SJSA1 (cell line): ENCODE data around the gene PRPF18. TPM values are rescaled to one million over a fixed set of nuclear protein-coding genes. Genes with fewer than 3 reads are reported as not detected.

ENCODE experiments used
- DNase-seq, 2 experiments: peaks; one replicate each; pipeline ENCODE4 v3.0.0-alpha.2; 2015 to 2020; ENCODE audit warnings: low spot score in 2 of 2, low read depth in 1 of 2
- H3K27ac ChIP-seq: fragments of 250-450 bp; sonication (Bioruptor Pico); 2 replicates; pipeline ENCODE4 v1.5.1; 2020; ENCODE audit warnings: mild to moderate bottlenecking, moderate library complexity
- H3K27me3 ChIP-seq: fragments of 250-450 bp; sonication (Bioruptor Pico); replicated peaks from 2 replicates; pipeline ENCODE4 v1.5.1; 2020; ENCODE audit warnings: mild to moderate bottlenecking, moderate library complexity
- H3K36me3 ChIP-seq: fragments of 250-450 bp; sonication (Bioruptor Pico); 2 replicates; pipeline ENCODE4 v1.5.1; 2020; ENCODE audit warnings: mild to moderate bottlenecking
- H3K4me1 ChIP-seq: fragments of 250-450 bp; sonication (Bioruptor Pico); replicated peaks from 2 replicates; pipeline ENCODE4 v1.6.1; 2021; ENCODE audit warnings: mild to moderate bottlenecking
- H3K4me3 ChIP-seq: fragments of 250-450 bp; sonication (Bioruptor Pico); 2 replicates; pipeline ENCODE4 v1.5.1; 2020; ENCODE audit warnings: mild to moderate bottlenecking
- H3K9me3 ChIP-seq: fragments of 250-450 bp; sonication (Bioruptor Pico); replicated peaks from 2 replicates; pipeline ENCODE4 v1.5.1; 2020; ENCODE audit warnings: mild to moderate bottlenecking
- total RNA-seq: library from RNA; depleted of rRNA; stranded (reverse); fragments of >200 nt; shearing (Covaris generic); gene quantifications from 2 replicates; pipeline ENCODE4 v1.2.3, GENCODE V29; 2014

PRPF18 gene
- total RNA-seq, 1 experiment from 2014 or later, result 54.8 TPM

DNA sequence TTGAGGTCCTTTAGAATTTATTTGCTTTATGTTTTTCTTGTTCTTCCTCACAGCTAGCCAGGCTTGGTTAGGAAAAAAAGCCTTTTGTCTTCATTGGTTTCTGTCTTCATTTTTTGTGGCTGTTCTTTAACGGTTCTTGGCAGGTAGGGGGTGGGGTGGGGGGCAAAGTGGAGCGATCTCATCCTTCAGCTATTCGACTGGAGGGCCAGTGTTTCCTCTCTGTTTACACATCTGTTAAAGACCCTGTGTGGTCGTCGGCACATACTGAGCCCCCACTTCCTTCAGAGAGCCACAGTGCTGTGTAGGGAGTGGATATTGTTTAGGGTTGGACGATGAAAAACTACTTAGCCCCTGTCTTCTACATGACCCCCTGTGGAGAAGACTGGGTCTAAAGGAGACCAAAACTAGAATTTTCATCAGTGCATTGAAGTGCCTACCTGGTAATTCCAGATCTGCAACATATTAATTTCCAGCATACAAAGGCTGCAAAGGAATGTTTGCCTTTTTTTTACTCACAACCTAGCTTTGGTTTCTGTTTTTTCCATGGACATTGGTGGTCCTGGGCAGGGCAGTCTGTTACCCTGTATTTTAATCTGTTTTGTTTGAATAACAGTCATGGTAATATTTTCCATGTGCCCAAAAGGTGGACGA lies 29.0 kb downstream of the PRPF18 start:
- Histone ChIP-seq H3K27ac (peak overlapping the region; percentile 92), H3K36me3 (peaks cover 32% of the 10 kb centered on the region), H3K27me3 (no peaks in the 10 kb centered on the region), H3K4me1 (peaks cover 33% of the 10 kb centered on the region), H3K9me3 (no peaks in the 10 kb centered on the region), H3K4me3 (no peak overlapping the region)
- DNase-seq, result peak; percentile 82

DNA sequence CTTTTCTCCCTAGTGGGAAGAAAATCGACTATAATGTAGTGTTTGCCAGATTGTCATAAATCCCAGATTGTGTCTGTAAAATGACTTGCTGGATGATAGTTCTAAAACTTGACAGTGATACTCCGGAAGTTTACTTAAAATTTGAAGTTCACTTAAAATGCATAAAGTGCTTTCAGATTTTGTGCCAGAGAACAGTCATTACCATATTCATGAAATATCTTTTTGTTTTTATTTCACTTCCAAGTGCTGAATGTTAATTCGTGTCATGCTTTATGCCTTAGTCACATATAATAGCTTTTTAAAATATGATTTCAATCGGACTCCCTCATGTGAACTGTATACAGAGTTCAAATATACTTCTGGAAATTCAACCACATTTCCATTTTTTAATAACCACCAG lies 30.4 kb downstream of the PRPF18 start:
- DNase-seq, result no peak
- H3K27me3 ChIP-seq, result no peaks in the 10 kb centered on the region
- peaks cover 33% of the 10 kb centered on the region for H3K4me1 ChIP-seq
- H3K27ac ChIP-seq, result peak overlapping the region; percentile 92; the same call in 1 of the 2 replicates
- H3K4me3 ChIP-seq, result no peak overlapping the region
- H3K36me3 ChIP-seq, result peaks cover 28% of the 10 kb centered on the region
- H3K9me3 ChIP-seq, result no peaks in the 10 kb centered on the region

DNA sequence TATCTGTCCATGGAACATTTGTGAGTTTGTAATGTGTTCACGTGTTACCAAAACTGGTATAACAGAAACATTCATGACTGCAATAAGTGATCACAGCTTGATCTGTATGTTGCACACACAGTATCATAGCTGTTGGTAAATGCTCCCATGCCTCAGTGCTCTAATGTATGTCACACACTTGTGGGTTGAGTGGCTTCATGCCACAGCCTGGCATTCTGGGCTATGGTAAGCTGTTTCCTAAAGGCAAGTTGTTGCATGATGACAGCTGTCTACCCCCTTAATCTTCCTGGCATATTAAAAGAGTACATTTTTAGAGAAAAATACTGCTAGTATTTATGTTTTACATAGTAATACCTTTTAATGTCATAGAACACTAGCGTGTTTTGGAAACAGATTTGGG lies 35.2 kb downstream of the PRPF18 start:
- Histone ChIP-seq H3K27ac (no peak overlapping the region), H3K36me3 (peaks cover 25% of the 10 kb centered on the region), H3K4me3 (no peak overlapping the region), H3K27me3 (no peaks in the 10 kb centered on the region), H3K9me3 (no peaks in the 10 kb centered on the region), H3K4me1 (peaks cover 2% of the 10 kb centered on the region)
- no peak for DNase-seq

DNA sequence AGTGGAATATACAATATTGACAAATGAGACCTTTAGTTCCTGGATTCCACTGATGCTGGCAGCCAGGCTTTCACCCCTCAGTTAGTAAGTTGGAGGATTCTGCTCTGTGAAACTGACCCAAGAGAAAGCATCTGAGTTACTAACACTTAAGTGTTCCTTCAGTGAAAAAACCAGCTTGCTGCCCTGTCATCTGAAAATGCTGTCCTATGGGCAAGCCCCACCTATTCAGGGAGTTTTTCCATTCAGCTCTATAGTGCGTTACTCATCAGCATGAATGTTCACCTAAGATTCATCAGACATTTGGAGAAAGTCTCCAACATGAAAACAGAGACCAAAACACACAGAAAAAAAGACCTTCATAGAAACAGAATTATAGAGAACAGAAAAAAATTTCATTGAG lies 37.9 kb downstream of the PRPF18 start:
- Histone ChIP-seq H3K27me3 (no peaks in the 10 kb centered on the region), H3K36me3 (peaks cover 13% of the 10 kb centered on the region), H3K9me3 (no peaks in the 10 kb centered on the region), H3K27ac (no peak overlapping the region), H3K4me3 (no peak overlapping the region), H3K4me1 (no peaks in the 10 kb centered on the region)
- no peak for DNase-seq

DNA sequence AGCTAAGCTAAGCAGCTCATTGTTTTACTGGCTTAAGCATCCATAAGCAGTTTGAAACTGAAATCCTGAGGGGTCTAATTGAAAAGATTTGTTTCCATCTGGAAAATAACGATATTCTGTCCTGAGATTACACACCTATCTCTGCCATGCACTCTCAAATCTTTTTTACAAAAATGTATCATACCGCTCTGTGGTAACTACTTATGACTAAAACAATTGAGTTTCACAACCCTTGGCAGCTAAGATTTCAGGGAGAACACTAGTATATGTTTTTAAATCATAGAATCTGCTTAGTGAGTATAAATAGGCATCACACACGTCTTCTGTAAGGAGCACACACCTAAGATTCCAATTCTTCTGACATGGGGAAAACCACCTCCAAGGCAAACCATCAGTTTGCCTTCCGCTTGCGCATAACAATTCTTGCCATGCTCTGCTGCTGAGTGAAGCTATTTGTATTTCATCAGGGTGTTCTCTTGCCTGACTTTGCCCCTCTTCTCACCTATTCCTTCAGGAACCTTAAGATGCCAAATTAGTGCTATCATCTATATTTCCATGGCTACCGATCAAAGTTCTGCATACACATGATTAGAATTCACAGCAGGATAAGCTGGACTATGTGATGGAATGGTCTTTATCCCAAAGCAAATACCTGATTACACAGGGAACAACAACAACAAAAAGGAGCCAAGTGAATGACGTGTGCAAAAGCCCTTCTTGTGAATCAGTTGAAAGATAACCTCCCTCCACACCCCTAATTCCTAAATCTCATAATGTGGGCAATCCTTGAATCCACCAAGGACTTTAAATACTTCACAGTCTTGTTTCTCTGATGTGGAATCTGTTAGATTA lies 40.9 kb downstream of the PRPF18 start:
- H3K4me1 ChIP-seq, result no peaks in the 10 kb centered on the region
- no peak for DNase-seq
- H3K27me3 ChIP-seq, result no peaks in the 10 kb centered on the region
- no peak overlapping the region for H3K27ac ChIP-seq
- H3K9me3 ChIP-seq, result no peaks in the 10 kb centered on the region
- H3K36me3 ChIP-seq, result peaks cover 28% of the 10 kb centered on the region
- no peak overlapping the region for H3K4me3 ChIP-seq

DNA sequence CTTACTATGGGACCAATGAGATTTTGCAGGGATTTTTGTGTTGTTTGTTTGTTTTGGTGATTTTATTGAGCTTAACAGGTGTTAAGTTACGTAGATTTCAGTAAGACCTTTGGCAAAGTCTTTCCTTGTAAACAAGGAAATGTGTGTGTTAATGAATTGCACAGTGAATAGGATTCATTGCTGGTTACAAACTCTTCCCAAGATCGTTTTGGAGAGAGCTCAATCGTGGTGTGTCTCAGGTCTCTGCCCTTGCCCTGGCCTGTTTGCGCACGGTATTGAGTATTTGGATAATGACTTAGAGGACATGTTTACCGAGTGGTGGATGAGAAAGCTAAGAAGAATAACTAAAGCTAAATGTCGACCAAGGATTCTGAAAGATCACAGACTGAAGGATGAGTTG lies 41.9 kb downstream of the PRPF18 start:
- no peaks in the 10 kb centered on the region for H3K9me3 ChIP-seq
- peaks cover 30% of the 10 kb centered on the region for H3K36me3 ChIP-seq
- H3K4me3 ChIP-seq, result no peak overlapping the region
- DNase-seq, result no peak
- H3K27me3 ChIP-seq, result no peaks in the 10 kb centered on the region
- H3K4me1 ChIP-seq, result no peaks in the 10 kb centered on the region
- no peak overlapping the region for H3K27ac ChIP-seq

DNA sequence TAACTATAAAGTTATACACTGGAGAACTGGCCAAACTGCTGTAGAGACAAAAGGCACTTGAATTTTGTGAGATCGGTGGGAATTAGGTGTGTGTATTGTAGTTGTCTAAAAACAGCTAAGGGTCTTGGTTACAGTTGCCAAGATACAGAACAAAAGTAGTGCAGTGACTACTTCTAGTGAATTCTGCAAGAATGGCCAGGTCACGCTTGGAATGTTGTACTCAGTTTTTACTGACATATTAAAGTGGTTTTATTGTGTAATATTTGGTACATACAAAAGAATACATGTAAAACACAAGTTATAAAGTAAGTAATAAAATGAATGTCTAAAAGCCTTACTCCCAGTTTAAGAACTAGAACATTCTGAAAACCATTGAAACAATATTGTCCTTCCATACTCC lies 42.4 kb downstream of the PRPF18 start:
- no peak overlapping the region for H3K4me3 ChIP-seq
- H3K9me3 ChIP-seq, result no peaks in the 10 kb centered on the region
- no peaks in the 10 kb centered on the region for H3K4me1 ChIP-seq
- H3K36me3 ChIP-seq, result peaks cover 30% of the 10 kb centered on the region
- no peak overlapping the region for H3K27ac ChIP-seq
- DNase-seq, result no peak
- H3K27me3 ChIP-seq, result no peaks in the 10 kb centered on the region

DNA sequence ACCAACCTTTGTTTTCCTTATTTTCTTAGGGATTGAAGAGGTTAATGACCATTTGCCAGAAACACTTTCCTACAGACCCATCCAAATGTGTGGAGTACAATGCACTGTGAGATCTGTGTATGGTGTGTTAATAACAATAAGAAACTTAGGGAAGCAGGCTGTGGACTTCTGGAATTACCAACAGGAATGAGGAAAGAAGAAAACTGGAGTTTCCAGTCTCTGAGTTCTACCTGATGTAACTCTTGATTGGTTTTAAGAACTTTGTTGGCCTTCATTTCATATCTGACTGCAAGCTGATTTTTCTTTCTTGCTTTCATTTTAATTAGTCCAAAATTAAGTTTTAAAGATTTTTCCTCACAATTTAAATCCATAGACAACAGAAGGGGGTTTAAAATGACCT lies 43.5 kb downstream of the PRPF18 start:
- Histone ChIP-seq H3K4me1 (no peaks in the 10 kb centered on the region), H3K27ac (no peak overlapping the region), H3K9me3 (no peaks in the 10 kb centered on the region), H3K4me3 (no peak overlapping the region), H3K36me3 (peaks cover 28% of the 10 kb centered on the region), H3K27me3 (no peaks in the 10 kb centered on the region)
- DNase-seq, result no peak

DNA sequence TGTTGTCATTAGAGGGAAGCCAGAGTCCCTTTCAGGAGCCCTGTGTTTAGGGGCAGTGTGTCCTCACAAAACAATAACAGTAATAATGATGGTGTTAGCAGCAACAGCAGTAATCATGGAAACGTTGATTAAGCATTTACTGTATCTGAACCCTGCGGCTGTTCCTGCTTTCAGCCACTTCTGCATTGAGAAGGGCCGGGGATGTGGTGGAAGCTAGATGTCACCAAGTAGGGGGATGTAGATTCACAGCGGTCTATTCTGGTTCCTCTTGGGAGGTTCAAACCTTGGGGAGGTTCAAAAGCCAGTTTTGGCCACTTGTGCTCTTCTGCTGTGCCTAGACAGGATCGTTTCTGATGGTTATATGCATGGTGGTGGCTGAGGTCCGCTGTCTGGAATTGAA lies 44.8 kb downstream of the PRPF18 start:
- peaks cover 24% of the 10 kb centered on the region for H3K36me3 ChIP-seq
- H3K4me1 ChIP-seq, result no peaks in the 10 kb centered on the region
- H3K27me3 ChIP-seq, result no peaks in the 10 kb centered on the region
- DNase-seq, result no peak
- H3K27ac ChIP-seq, result no peak overlapping the region
- H3K9me3 ChIP-seq, result no peaks in the 10 kb centered on the region
- no peak overlapping the region for H3K4me3 ChIP-seq

DNA sequence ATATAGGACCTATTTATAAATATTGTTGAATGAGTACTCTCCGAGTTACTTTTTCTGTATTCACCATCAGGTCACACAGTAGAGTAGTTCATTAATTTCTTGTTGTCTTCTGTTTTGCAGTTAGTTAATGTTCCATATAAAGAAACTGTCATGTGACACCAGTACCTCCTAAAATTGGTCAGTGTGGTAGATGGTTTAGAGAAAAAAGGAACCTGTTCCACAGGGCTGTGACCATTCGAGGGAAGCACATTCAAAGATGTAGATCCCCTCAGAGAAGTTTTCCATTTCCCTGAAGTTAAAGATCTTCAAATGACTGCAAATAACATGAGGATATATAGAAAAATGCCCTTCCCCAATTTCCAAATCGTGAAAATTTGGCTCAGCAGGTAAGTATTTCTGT lies 45.7 kb downstream of the PRPF18 start:
- no peak overlapping the region for H3K27ac ChIP-seq
- peaks cover 24% of the 10 kb centered on the region for H3K36me3 ChIP-seq
- H3K27me3 ChIP-seq, result no peaks in the 10 kb centered on the region
- H3K4me3 ChIP-seq, result no peak overlapping the region
- DNase-seq, result no peak
- no peaks in the 10 kb centered on the region for H3K9me3 ChIP-seq
- no peaks in the 10 kb centered on the region for H3K4me1 ChIP-seq

DNA sequence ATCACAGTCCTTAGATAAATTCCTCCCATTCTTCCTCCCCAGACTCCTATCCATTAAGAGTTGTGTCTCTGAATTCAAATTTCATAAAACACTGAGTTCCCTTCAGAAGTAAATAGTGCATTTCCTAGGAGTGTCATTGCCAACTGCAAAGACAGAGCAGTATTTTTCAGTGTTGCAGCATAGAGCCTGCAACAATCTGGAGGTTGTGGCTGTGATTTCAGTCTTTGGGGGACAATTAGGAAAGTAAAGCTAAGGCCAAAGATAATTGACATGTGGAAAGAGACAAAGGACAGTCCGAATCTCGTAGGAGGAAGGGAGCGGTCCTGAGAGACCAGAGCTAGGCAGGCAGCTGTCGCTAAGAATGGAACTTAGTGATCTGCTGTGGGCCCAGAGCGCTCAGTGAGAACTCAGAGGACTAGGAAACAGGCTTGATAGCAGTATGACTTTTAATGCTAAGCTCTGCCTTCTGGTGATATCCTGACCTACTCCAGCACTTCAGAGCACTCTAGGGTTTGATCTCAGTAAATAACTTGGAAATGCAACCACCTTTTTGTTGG lies 46.2 kb downstream of the PRPF18 start:
- no peak overlapping the region for H3K27ac ChIP-seq
- no peak overlapping the region for H3K4me3 ChIP-seq
- no peaks in the 10 kb centered on the region for H3K4me1 ChIP-seq
- H3K9me3 ChIP-seq, result no peaks in the 10 kb centered on the region
- H3K36me3 ChIP-seq, result peaks cover 24% of the 10 kb centered on the region
- DNase-seq, result no peak
- H3K27me3 ChIP-seq, result no peaks in the 10 kb centered on the region

DNA sequence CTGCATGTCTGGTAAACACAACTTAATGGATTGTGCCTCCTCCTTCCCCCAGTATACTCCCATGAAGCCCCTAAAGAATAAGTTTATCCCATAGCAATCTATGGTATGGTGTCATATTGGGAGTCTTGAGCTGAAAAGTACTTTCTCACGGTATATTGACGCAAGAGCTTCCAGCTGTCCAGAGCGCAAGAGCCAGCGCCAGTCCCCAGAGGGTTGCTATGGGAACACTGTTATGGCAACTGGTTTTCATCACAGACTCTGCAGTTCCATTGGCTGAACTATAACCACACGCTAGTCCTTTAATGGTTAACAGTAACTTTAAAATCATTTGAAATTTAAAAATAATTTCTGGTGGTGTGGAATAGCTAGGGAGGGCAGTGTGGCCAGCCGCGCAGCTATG lies 46.9 kb downstream of the PRPF18 start:
- no peaks in the 10 kb centered on the region for H3K4me1 ChIP-seq
- peaks cover 27% of the 10 kb centered on the region for H3K36me3 ChIP-seq
- no peak for DNase-seq
- H3K9me3 ChIP-seq, result no peaks in the 10 kb centered on the region
- H3K27me3 ChIP-seq, result no peaks in the 10 kb centered on the region
- H3K27ac ChIP-seq, result no peak overlapping the region
- H3K4me3 ChIP-seq, result no peak overlapping the region

DNA sequence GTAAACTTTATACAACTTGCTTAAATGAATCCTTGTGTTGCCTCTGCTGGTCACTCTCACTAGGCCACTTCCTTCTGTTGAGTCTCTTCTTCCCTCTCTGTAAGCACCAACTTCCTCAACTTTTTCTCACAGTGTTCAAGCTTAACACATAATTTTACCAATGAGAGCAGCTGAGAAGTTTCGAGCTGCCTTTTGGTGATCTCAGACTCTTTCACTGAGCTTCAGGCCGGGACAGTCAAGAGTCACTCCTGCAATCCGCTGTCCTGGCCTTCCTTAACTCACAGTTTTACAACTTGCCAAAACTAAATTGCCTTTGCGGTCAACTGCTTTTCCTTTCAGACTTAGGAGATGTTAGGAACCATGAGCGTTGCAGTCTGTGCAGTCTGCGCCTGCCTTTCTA lies 47.4 kb downstream of the PRPF18 start:
- H3K27ac ChIP-seq, result no peak overlapping the region
- DNase-seq, result no peak

DNA sequence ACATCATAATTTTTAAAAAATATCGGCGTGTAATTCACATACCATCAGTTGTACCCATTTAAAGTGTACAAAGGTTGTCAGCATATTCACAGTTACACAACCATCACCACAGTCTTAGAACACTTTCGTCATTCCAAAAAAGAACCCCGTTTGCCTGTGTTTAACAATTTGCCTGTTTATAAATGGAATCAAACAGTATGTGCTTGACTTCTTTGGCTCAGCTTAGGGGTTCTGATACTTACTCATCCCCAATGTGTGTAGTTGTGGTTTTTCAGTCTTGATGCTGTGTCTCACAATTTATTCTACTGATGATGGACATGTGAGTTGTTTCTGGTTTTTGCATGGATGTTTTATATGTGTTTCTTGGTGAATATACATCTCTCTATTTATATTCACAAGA lies 50.0 kb downstream of the PRPF18 start:
- H3K27ac ChIP-seq, result no peak overlapping the region
- H3K4me1 ChIP-seq, result no peaks in the 10 kb centered on the region
- no peak for DNase-seq
- no peak overlapping the region for H3K4me3 ChIP-seq
- H3K36me3 ChIP-seq, result peaks cover 18% of the 10 kb centered on the region
- no peaks in the 10 kb centered on the region for H3K27me3 ChIP-seq
- no peaks in the 10 kb centered on the region; the same call in 1 of the 2 replicates for H3K9me3 ChIP-seq

More for the DNA sequence above, 47.4 kb downstream of the PRPF18 start:
- H3K9me3 ChIP-seq, result no peaks in the 10 kb centered on the region
- H3K36me3 ChIP-seq, result peaks cover 32% of the 10 kb centered on the region
- H3K4me3 ChIP-seq, result no peak overlapping the region
- H3K27me3 ChIP-seq, result no peaks in the 10 kb centered on the region
- H3K4me1 ChIP-seq, result no peaks in the 10 kb centered on the region
